Measurements from ENCODE around the gene CNGB1. TPM values are rescaled to one million over a fixed set of nuclear protein-coding genes. Genes with fewer than 3 reads are reported as not detected.
A peak's percentile ranks its signal among the peaks of the same experiment; 100 is the strongest.

The CNGB1 gene
- total RNA-seq, 1 experiment from 2014 or later = not detected

- Histone ChIP-seq H3K9me3 (ENCODE audit: control insufficient read depth in 1 of 2, insufficient read depth in 1 of 2, low read depth in 1 of 2, low read length in 2 of 2) (no peaks in the 10 kb centered on the region), H3K27me3 (ENCODE audit: insufficient read depth, low read length) (no peaks in the 10 kb centered on the region), H3K9ac (ENCODE audit: low read length) (no peak overlapping the region), H3K36me3 (ENCODE audit: control insufficient read depth in 1 of 2, insufficient read depth in 2 of 2, low read length in 2 of 2) (no peaks in the 10 kb centered on the region), H3K27ac (ENCODE audit: low read depth, low read length) (no peak overlapping the region), H3K4me2 (ENCODE audit: low read length) (no peak overlapping the region), H3K79me2 (ENCODE audit: insufficient read depth, low read length) (no peaks in the 10 kb centered on the region), H4K20me1 (ENCODE audit: insufficient read depth) (no peaks in the 10 kb centered on the region), H3K4me3 (replicated peaks in 1 of 2; ENCODE audit: low read depth in 1 of 2, low read length in 2 of 2) (no peak overlapping the region), H3K9me2 (ENCODE audit: insufficient read depth) (no peaks in the 10 kb centered on the region), H3K4me1 (ENCODE audit: control insufficient read depth in 1 of 2, insufficient read depth in 2 of 2, low read length in 2 of 2) (peaks cover 0 to 5% of the 10 kb centered on the region in 2 experiments; a peak in 2 of 4 replicates), H2AFZ (ENCODE audit: low read depth, low read length, poor library complexity, severe bottlenecking) (peak overlapping the region; percentile 68)
- ChIA-PET CTCF (no interaction called here), POLR2A (no interaction called here), RAD21 (ENCODE audit: low non-redundant PET in 1 of 2, low total read pairs in 2 of 2, uncharacterized antibody in 2 of 2, unreplicated experiment in 2 of 2) (no interaction called here)
- TF ChIP-seq CTCF (IDR thresholded peaks at IDR 0.05 in 2 of 3, conservative IDR thresholded peaks at IDR 0.05 in 1 of 3; ENCODE audit: borderline replicate concordance in 1 of 3, insufficient read depth in 1 of 3, low read depth in 2 of 3, low read length in 2 of 3) (peak in 2 of 3 experiments; percentile 25 to 27; a peak in 2 of 6 replicates), MAX (IDR thresholded peaks at IDR 0.05) (no peak), CBX3 (IDR thresholded peaks at IDR 0.05; ENCODE audit: low read depth) (no peak), TCF7L2 (IDR thresholded peaks at IDR 0.05; ENCODE audit: borderline replicate concordance, extremely low read depth, insufficient read depth, insufficient read length) (no peak), EZH2 (IDR thresholded peaks at IDR 0.05) (no peak), POLR2AphosphoS5 (IDR thresholded peaks at IDR 0.05; ENCODE audit: low read depth, low read length) (no peak)
- intact Hi-C loops (cut with micrococcal nuclease) = loop anchor here (5.0 kb wide), 1 partner anchor 378 kb away; no protein-coding TSS in a partner anchor
- DNase-seq (ENCODE audit: low read depth, low spot score) (no peak), ATAC-seq (peak; percentile 59)
- BruUV-seq (replicated peaks) = no TSS peak
Measured at GRCh38 chr16:57914244-57915173, 56.4 kb downstream of the CNGB1 start.

Measured in HCT116 (cell line).